Common myeloid progenitor, CD34-positive (primary cell): ENCODE data around the gene HSBP1L1.

ENCODE experiments used
- CTCF ChIA-PET: fragments of 350-600 bp; sonication (Branson Sonifier 250); formaldehyde crosslinking; loops from one replicate; lab custom pipeline; 2021; ENCODE audit warnings: antibody characterized with exemption; lab: Charles Lee
- POLR2A ChIA-PET: fragments of 350-600 bp; sonication (Branson Sonifier 250); formaldehyde crosslinking; loops from one replicate; lab custom pipeline; 2021; ENCODE audit warnings: antibody characterized with exemption; lab: Charles Lee
- DNase-seq, 3 donors: peaks; one replicate each; pipeline versions ENCODE4 v3.0.0 to v3.0.0-alpha.2; 2013
- H3K27ac ChIP-seq, 2 experiments: 1 replicate in 1 of 2; 2 replicates in 1 of 2; pipeline ENCODE4 v1.7.0; 2013; ENCODE audit warnings: inconsistent platforms in 2 of 2, low read length in 2 of 2, mild to moderate bottlenecking in 2 of 2, low read depth in 1 of 2, moderate library complexity in 1 of 2; ENCODE audit not compliant: severe bottlenecking in 2 of 2, insufficient read depth in 1 of 2, poor library complexity in 1 of 2
- H3K27me3 ChIP-seq, 5 experiments: replicated peaks in 2 of 5; 1 replicate in 3 of 5; 2 replicates in 2 of 5; pipeline versions ENCODE4 v1.6.1 to v1.7.0; 2013; ENCODE audit warnings: low read length in 4 of 5, mild to moderate bottlenecking in 2 of 5, moderate library complexity in 2 of 5, inconsistent platforms in 1 of 5; ENCODE audit not compliant: insufficient read depth in 5 of 5, control insufficient read depth in 4 of 5
- H3K36me3 ChIP-seq, 4 experiments: 1 replicate in 2 of 4; 2 replicates in 2 of 4; pipeline versions ENCODE4 v1.6.1 to v1.7.0; 2013; ENCODE audit warnings: low read length in 3 of 4, control low read depth in 1 of 4, mild to moderate bottlenecking in 1 of 4; ENCODE audit not compliant: control insufficient read depth in 4 of 4, insufficient read depth in 4 of 4
- H3K4me1 ChIP-seq, 4 experiments: 1 replicate in 3 of 4; 2 replicates in 1 of 4; pipeline versions ENCODE4 v1.6.1 to v1.7.1; 2013; ENCODE audit warnings: low read length in 3 of 4, mild to moderate bottlenecking in 3 of 4, control low read depth in 1 of 4, inconsistent platforms in 1 of 4, moderate library complexity in 1 of 4; ENCODE audit not compliant: control insufficient read depth in 4 of 4, insufficient read depth in 4 of 4; ENCODE audit errors: control extremely low read depth in 1 of 4
- H3K4me3 ChIP-seq, 7 experiments: 1 replicate in 4 of 7; 2 replicates in 3 of 7; pipeline versions ENCODE4 v1.5.1 to v1.7.0; 2013; ENCODE audit warnings: mild to moderate bottlenecking in 7 of 7, low read length in 6 of 7, moderate library complexity in 6 of 7, inconsistent platforms in 2 of 7, low read depth in 2 of 7, control low read depth in 1 of 7; ENCODE audit not compliant: insufficient read depth in 4 of 7, control insufficient read depth in 1 of 7; ENCODE audit errors: extremely low read depth in 1 of 7
- H3K9me3 ChIP-seq, 5 experiments: 1 replicate in 4 of 5; 2 replicates in 1 of 5; pipeline versions ENCODE4 v1.6.1 to v1.7.1; 2013; ENCODE audit warnings: low read length in 4 of 5, mild to moderate bottlenecking in 2 of 5, inconsistent platforms in 1 of 5, low read depth in 1 of 5, moderate library complexity in 1 of 5; ENCODE audit not compliant: control insufficient read depth in 4 of 5, insufficient read depth in 2 of 5; ENCODE audit errors: control extremely low read depth in 1 of 5
- WGBS: methylation state at CpG from one replicate; pipeline ENCODE4 v1.1.5; 2013; ENCODE audit not compliant: insufficient coverage; 5-methylcytosine and 5-hydroxymethylcytosine counted together

HSBP1L1 gene

GRCh38 chr18:79930020-79930642, 34.3 kb upstream of the HSBP1L1 start:
- Histone ChIP-seq H3K27ac (no peak overlapping the region), H3K9me3 (peaks cover 4 to 67% (median 38%) of the 10 kb centered on the region in 5 experiments), H3K4me3 (no peak overlapping the region), H3K4me1 (peaks cover 0 to 4% (median 0%) of the 10 kb centered on the region in 4 experiments), H3K36me3 (peaks cover 20 to 82% (median 55%) of the 10 kb centered on the region in 4 experiments), H3K27me3 (no peaks in the 10 kb centered on the region)
- CTCF ChIA-PET = interaction anchor here (1.1 kb wide), 1 partner anchor 18 kb away, joined by 3 read pairs; no protein-coding TSS in a partner anchor
- DNase-seq = peak in 2 of 3 donors; percentile 48 to 63
- WGBS = no CpG with 5 or more reads among the region's 2 CpGs
- POLR2A ChIA-PET = no interaction called here

DNA sequence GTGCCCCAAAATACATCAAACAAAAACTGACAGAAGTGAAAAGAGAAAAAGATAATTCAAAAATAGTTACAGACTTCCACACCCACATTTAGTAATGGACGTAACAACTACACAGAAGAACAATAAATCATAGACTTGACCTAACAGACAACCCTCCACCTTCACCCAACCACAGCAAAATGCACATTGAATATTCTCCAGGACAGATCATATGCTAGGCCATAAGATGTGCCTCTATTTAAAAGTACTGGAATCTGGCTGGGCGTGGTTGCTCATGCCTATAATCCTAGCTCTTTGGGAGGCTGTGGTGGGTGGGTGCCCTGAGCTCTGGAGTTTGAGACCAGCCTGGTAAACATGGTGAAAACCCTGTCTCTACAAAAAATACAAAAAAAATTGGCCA, 33.0 kb upstream of the HSBP1L1 start:
- no peak for DNase-seq
- H3K27ac ChIP-seq = no peak overlapping the region
- ChIA-PET CTCF (no interaction called here), POLR2A (no interaction called here)
- no peaks in the 10 kb centered on the region for H3K27me3 ChIP-seq
- WGBS = 90% methylated on average over 2 of the region's 2 CpGs
- no peak overlapping the region for H3K4me3 ChIP-seq
- H3K9me3 ChIP-seq = peaks cover 4 to 76% (median 47%) of the 10 kb centered on the region in 5 experiments
- H3K4me1 ChIP-seq = peaks cover 0 to 4% (median 0%) of the 10 kb centered on the region in 4 experiments
- peaks cover 32 to 85% (median 58%) of the 10 kb centered on the region in 4 experiments for H3K36me3 ChIP-seq

DNA sequence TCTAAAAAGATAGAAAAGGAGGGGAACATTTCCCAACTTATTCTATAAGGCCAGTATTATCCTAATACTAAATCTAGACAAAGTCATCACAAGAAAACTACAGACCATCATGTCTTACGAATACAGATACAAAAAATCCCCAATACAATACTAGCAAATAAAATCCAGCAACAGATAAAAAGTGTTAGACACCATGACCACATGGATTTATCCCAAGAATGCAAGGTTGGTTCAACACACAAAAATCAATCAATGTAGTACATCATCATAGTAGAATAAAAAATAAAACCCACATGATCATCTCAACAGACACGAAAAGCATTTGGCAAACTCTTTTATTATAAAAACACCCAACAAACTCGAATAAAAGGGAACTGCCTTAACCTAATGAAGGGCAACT, 31.5 kb upstream of the HSBP1L1 start:
- DNase-seq = peak in 2 of 3 donors; percentile 54 to 65
- CTCF ChIA-PET = no interaction called here
- 100% methylated on average over 1 of the region's 3 CpGs for WGBS
- Histone ChIP-seq H3K9me3 (peaks cover 4 to 86% (median 50%) of the 10 kb centered on the region in 5 experiments), H3K4me1 (peaks cover 0 to 4% (median 0%) of the 10 kb centered on the region in 4 experiments), H3K27ac (no peak overlapping the region), H3K36me3 (peaks cover 40 to 86% (median 61%) of the 10 kb centered on the region in 4 experiments), H3K4me3 (no peak overlapping the region), H3K27me3 (no peaks in the 10 kb centered on the region)
- POLR2A ChIA-PET = no interaction called here

DNA sequence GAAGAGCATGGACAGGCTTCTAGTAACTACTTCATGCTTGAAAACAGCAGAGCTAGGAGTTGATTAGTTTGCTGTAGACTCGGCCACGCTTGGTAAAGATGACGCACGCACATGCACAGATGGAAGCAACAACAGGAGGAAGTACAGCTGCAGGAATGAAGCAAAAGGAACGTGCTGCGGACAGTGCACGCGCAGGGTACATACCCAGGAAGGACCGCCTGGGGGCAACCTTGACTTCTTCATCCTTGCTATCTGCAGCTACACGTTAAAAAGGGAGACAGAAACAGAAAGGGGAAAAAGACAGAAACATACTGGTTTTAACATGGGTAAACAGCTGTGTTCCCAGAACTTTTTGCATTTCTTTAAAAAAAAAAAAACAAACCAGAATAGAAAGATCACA, 30.7 kb upstream of the HSBP1L1 start:
- Histone ChIP-seq H3K4me1 (peaks cover 0 to 4% (median 0%) of the 10 kb centered on the region in 4 experiments), H3K9me3 (peaks cover 4 to 83% (median 45%) of the 10 kb centered on the region in 5 experiments), H3K4me3 (no peak overlapping the region), H3K27ac (no peak overlapping the region), H3K27me3 (no peaks in the 10 kb centered on the region), H3K36me3 (peaks cover 35 to 84% (median 60%) of the 10 kb centered on the region in 4 experiments)
- whole genome bisulfite sequencing = 99% methylated on average over 9 of the region's 10 CpGs
- DNase-seq = no peak
- CTCF ChIA-PET = interaction anchor here (0.7 kb wide), 1 partner anchor 9 kb away, joined by 3 read pairs; no protein-coding TSS in a partner anchor
- POLR2A ChIA-PET = no interaction called here

GRCh38 chr18:79934311-79935097, 29.9 kb upstream of the HSBP1L1 start:
- no peak overlapping the region for H3K27ac ChIP-seq
- H3K4me3 ChIP-seq = no peak overlapping the region
- ChIA-PET POLR2A (no interaction called here), CTCF (interaction anchor here (0.7 to 1.2 kb wide), 3 partner anchors 9 to 23 kb away, joined by 3 read pairs; no protein-coding TSS in a partner anchor)
- peaks cover 4 to 75% (median 38%) of the 10 kb centered on the region in 5 experiments for H3K9me3 ChIP-seq
- H3K27me3 ChIP-seq = no peaks in the 10 kb centered on the region
- H3K36me3 ChIP-seq = peaks cover 31 to 82% (median 58%) of the 10 kb centered on the region in 4 experiments
- WGBS = 91% methylated on average over 7 of the region's 8 CpGs
- peaks cover 0 to 4% (median 0%) of the 10 kb centered on the region in 4 experiments for H3K4me1 ChIP-seq
- no peak for DNase-seq

GRCh38 chr18:79935098-79935480, 29.4 kb upstream of the HSBP1L1 start:
- CTCF ChIA-PET = interaction anchor here (1.2 kb wide), 2 partner anchors 22 to 23 kb away, joined by 3 read pairs; no protein-coding TSS in a partner anchor
- H3K27ac ChIP-seq = no peak overlapping the region
- H3K4me3 ChIP-seq = no peak overlapping the region
- no peaks in the 10 kb centered on the region for H3K27me3 ChIP-seq
- H3K9me3 ChIP-seq = peaks cover 4 to 71% (median 34%) of the 10 kb centered on the region in 5 experiments
- peaks cover 37 to 83% (median 60%) of the 10 kb centered on the region in 4 experiments for H3K36me3 ChIP-seq
- POLR2A ChIA-PET = interaction anchor here (0.6 kb wide), 1 partner anchor 11 kb away, joined by 4 read pairs; no protein-coding TSS in a partner anchor
- WGBS = 88% methylated on average over 1 of the region's 5 CpGs
- DNase-seq = no peak
- H3K4me1 ChIP-seq = peaks cover 0 to 4% (median 0%) of the 10 kb centered on the region in 4 experiments
